ENCODE data around the gene COX19.
"Not testable (repeated sequence)": the region's sequence is repeated elsewhere in the genome, so short reads cannot be mapped to it uniquely, and the experiment has no call there.

Gene COX19

DNA sequence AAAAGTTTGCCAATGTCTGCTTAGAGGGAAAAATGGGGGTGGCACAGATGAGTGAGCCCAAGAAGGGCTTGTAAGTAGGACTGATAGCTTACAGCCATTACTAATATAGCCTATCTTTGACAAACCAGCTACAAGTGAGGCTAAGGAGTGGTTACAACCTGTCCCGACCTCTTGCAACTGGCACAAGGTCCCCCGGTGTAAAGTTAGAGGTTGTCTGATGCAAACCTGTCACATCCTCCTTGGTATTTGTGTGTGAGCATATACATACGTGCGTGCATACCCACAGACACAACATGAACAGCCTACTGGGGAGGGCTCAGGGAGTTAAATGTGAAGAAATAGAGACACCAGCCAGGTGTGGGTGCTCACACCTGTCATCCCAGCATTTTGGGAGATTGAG lies 35.5 kb downstream of the COX19 start:
- DNase-seq: no peak

DNA sequence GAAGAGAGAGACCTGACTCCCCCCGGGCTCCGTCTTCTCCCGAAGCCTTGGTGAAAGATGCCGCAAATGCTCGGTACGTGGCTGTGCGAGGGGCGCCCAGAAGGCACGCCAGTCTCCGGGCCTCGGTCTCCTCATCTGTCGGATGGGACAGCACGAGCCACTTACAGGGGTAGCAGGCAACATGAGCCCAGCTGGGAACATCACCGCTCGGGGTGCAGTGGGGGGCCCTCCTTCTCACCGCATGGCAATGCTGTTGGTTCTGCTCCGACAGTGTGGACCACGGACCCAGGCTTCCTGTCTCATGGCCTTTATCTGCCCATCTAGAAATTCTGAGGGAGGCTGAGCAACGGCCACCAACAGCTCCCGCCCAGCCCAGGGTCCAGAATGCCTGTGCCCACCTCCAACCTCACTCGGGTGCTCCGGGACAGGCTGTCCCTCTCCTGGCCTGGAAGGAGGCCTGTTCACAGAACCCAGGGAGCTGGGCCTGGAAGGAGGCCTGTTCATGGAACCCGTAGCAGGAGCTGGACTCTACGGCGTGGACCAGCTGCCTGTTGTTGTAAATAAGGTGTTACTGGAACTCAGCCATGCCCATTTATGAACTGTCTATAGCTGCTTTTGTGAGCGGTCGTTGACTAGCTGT lies 36.7 kb downstream of the COX19 start:
- no peak for DNase-seq

DNA sequence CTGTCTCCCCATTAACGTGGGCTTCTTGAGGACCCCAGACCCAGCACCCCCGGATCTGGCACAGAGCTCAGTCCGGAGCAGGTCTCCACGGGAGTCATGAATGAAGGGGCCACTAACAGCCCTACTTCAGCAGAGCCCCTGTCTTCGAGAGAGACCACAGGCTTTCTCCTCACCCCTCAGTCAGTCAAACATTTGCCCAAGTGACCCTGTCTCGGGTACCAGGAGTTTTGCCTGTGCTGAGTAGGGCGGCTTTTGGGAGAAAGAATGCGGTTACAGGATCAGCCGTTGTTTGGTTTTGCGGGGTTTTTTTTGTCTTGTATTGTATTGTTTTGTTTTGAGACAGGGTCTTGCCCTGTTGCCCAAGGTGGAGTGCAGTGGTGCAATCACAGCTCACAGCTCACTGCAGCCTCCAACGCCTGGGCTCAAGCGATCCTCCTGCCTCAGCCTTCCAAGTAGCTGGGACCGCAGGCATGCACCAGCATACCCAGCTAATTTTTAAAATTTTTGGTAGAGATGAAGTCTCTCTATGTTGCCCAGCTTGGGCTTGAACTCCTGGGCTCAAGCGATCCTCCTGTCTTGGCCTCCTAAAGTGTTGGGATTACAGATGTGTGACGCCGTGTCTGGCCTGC lies 37.4 kb downstream of the COX19 start:
- no peak for DNase-seq

DNA sequence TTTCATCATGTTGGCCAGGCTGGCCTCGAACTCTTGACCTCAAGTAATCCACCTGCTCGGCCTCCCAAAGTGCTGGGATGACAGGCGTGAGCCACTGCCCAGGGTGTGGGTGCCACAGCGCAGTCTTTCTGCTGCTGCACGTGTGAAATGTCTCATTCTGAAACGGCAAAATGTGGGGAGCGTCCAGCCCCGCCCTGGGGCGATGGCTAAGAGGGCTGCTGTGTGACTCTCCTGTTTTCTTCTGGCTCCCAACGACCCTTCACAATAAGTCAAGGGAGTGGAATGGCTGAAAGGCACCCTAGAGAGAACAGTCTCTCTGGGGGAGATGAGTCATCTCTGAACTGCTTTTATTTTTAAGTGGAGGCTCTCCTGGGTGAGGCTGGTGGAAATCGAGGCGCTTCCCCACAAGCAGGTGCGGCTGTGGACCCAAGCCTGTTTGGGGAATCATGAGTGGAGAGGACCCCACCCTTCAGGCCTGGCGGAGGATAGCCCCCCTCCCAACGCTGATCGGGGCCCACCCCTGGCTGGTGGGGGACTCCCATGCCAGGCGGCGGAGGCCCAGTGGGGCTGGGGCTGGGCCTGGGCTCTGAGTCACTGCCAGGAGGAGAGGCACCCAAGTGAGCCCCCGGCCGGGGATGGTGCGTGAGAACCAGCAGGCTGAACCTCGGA lies 38.8 kb downstream of the COX19 start:
- peak; percentile 53 for DNase-seq

DNA sequence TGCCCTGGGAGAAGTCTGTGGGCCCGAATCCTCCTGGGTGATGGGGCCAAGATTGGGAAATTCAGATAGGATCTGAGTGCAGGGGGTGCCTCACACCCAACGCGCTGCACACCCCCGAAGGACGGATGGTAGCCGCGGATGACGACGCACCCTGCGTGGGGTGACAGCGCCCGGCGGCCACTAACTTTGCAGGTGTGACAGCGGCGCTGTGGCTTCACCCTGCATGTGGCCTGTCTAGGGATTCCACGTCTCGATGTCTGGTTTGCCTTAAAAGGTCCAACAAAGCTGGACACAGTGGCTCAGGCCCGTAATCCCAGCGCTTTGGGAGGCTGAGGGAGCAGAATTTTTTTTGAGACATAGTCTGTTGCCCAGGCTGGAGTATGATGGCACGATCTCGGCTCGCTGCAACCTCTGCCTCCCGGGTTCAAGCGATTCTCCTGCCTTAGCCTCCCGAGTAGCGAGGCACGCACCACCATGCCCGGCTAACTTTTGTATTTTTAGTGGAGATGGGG lies 39.4 kb downstream of the COX19 start:
- no peak for DNase-seq

DNA sequence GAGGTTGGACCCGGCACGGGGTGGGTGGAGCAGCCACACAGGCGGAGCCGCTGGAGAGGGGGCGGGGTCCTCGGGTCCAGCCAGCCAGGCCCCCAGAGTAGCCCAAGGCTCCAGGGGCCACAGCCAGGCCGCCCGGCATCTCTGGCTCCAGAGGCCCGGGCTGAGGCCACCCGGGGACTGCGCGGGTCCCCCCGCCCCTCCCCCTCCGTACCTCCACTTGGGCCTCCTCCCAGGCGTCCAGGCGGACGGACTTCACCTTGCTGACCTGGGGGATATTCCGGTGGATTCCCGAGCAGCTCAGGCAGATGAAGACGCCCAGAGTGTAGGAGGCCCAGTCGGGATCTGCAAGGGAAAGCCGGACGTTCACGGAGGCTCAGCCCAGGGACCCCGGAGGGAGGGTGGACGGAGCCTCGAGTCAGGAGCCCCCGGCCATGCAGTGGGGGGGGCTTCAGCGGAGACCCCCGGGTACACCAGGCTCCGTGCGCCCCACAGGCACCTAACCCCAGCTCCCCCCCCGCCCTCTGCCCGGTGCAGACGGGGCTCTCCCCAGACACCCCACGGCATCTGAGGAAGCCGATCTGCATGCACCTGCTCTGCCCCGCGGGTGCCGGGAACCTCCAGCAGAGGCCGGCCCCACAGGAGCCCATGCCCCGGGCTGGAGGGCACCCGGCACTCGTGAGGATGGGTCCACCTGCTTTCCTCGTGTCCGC lies 40.0 kb downstream of the COX19 start:
- no peak for DNase-seq

DNA sequence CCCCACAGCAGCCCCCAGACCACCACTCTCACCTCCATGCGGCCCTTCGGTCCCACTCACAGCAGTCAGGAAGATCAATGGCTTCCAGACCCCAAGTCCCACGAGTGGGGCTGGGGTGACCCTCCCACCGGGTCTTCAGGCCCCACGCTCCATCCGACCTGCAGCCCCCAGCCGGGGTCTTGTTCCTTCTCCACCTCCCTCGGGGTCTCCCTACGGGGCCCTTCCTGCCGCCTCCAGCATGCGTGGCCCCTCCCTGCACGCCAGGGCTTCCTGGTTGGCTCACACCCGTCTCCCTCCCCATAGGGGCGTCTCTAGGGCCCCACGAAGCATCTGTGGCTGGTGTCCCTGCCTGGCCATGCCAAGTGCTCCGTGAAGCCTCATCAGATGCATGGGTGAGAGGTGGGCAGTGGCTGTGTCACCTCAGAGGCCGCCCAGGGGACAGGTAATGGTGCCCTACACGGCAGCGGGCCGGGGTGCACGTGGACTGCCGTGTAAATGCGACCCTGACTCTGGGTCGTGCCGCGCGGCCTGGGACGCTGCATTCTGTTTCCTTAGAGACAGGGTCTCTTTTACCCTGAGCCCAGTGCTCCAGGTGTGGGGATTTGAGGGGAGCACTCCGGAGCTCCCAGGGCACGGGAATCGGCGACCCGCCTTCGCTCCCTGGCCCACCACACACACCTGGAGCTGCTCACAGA lies 40.7 kb downstream of the COX19 start:
- no peak for DNase-seq

DNA sequence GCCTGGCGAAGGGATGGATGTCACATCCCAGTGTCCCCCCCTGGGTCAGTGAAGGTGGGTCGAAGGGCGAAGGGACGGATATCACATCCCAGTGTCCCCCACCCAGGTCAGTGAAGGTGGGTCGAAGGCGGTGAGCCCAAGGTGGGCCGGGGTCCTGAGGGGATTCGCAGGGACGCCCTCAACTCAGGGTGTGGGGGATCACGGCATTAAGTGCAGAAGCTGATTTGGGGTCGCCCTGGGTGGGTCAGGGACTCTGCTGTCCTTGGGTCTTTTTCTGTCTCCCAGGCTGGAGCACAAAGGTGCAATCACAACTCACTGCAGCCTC lies 42.7 kb downstream of the COX19 start:
- DNase-seq: no peak

DNA sequence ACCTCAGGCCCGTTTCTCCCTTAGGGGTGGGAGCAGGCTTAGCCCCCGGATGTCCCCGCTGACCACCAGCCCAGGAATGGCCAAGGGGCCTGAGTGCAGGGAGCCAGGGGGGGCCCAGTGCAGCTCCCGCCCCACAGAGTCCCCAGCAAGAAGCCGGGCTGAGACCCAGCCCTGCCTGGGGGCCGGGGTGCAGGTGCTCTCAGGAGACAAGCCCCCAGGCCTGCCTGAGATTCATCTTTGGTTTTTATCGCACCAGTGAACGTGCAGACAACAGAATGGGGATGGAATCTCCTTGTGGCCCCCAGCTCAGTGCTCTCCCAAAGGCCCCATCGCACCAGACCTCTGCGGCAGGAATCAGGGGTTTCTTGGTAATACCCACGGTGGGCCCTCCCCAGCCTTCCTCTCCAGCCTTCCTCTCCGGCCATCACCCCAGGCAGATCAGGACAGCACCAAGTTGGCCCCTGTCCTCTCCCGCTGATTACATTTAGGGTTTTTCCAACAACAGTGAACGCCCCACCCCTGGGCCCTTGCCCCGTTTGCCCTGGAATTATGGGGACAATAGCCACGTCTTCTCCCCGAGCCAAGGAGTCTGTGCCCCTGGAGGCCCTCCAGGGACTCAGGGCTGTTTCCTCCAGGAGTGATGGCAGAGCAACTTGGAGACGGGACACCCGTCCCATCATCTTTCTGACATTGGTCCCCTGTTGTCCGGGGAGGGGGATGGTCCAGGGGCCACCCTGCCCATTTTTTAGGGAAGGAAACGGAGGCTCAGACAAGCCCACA lies 43.3 kb downstream of the COX19 start:
- no peak for DNase-seq

DNA sequence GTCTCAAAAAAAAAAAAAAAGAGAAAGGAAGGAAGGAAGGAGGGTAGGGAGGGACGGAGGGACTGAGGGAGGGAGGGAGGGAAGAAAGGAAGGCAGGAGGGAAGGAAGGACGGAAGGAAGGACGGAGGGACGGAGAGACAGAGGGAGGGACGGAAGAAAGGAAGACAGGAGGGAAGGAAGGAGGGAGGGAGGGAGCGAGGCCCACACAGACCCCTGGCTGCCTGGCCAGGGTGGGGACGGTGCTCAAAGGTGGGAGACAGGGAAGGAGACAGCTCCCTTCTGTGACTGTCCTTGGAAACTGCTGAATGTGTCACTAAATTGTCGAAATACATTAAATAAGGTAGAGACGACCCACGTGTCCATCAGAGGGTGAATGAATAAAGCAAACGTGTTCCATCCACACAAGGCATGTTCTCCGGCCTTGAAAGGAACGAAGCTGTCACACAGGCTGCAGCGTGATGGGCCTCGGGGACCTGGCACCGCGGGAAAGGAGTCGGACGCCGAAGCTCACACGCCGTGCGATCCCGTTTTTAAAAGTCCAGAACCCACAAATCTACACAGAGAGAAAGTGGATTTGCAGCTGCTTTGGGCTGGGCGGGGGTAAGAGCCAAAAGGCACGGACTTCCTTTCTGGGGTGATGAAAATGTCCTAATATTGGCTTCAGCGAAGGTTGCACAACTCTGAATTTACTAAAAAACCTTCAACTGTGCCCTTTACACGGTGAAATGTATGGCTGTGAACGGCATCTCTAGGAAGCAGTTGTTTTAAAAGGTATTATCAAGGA lies 44.2 kb downstream of the COX19 start:
- no peak for DNase-seq

DNA sequence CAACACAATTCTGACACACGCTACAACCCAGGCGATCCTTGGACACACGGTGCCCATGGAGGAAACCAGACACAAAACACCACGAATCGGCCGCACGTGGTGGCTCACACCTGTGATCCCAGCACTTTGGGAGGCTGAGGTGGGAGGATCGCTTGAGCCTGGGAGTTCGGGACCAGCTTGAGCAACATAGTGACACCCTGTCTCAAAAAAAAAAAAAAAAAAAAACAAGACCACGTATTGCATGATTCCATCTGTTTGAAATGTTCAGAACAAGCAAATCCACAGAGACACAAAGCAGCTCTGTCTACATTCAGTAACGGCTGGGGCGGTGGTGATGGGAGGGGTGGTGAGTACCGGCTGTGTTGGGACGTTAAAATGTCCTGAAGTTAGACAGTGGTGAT lies 46.0 kb downstream of the COX19 start:
- no peak for DNase-seq

DNA sequence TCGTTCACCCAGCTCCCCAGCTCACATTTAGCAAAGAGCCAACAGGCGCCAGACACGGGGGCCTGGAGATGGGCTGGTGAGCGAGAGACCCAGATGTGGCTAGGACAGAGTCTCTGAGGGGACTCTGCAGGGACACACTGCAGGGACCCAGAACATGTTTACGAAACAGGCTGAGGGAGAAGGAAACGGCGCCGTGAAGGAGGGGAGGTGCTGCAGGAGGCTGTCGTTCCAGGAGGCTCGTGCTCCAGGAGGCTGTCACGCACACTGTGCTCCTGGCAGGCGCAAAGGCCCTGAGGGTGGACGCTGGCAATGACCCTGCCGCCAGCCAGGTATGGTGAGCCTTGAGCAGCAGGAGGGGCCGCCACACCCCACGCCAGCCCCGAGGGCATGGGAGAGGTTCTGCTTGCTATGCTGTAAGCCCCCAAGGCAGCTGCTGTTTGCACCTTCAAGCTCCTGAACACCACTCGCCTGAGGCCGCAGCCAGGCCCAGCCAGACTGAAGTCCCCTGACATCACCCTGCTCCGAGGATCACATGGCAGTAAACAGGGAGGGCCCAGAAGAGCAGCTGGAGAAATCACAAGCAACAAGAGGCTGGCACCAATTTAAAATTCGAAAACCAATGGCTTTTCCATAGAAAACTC lies 48.2 kb downstream of the COX19 start:
- DNase-seq: no peak

DNA sequence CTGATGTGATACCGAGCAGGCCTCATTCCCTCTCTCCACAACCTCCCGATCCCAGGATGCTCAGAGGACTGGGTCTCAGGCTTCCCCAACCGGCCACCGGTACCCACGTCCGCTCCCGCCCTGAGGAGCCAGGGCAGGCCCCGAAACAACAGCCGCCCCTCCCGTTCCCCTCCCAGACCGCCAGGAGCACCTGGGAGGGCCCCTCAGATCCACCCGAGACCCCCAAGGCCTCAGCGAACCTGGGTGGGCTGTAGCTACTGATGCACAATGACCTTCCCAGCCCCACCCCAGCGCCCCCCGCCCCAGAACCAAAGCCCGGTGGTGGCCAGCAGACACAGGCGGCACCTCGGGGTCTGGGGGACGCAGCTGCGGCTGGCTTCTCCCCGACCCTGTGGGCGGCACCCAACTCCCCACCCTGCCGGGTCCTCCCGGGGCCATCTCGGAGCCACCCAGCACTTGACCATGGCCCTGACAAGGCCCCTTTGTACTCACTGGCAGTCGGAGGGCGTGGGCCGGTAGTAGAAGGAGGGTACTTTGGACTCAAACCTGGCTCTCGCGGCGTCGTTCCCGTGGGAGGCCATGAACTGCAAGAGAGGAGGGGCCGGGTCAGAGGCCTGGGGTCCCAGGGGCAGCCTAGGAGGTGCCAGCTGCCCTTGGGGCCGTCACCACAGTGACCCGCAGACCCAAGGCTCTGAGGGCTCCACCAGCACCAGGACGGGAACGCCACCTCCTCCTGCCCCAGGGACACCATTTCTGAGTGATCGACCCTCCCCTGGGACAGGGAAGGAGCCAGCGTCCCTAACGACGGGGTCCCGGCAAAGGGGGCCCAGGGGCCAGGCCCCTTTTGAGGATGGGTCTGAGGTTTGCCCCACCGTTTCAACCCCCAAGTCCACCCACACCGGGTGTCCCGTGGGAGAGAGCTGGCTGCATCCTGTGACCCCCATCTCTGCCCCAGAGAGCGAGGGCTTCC lies 49.0 kb downstream of the COX19 start:
- DNase-seq: no peak

DNA sequence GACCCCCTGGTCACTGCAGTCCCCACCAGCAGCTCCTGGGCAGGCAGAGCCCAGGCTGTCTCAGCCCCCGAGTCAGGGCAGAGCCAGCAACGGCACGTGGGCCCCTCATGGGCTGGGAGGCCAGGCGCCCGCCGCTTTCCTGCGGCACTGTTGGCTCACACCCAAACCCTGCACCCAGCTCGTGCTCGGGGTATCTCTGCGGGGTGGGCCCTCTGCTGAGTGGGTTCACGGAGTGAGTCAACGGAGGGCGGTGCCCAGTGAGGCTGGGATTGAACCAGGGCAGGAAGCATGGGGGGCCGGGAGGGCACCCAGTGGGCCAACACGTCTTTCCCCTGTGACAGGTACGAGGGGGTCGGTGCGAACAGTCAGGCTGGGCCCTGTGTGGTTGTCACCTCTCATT lies 49.7 kb downstream of the COX19 start:
- DNase-seq: no peak

DNA sequence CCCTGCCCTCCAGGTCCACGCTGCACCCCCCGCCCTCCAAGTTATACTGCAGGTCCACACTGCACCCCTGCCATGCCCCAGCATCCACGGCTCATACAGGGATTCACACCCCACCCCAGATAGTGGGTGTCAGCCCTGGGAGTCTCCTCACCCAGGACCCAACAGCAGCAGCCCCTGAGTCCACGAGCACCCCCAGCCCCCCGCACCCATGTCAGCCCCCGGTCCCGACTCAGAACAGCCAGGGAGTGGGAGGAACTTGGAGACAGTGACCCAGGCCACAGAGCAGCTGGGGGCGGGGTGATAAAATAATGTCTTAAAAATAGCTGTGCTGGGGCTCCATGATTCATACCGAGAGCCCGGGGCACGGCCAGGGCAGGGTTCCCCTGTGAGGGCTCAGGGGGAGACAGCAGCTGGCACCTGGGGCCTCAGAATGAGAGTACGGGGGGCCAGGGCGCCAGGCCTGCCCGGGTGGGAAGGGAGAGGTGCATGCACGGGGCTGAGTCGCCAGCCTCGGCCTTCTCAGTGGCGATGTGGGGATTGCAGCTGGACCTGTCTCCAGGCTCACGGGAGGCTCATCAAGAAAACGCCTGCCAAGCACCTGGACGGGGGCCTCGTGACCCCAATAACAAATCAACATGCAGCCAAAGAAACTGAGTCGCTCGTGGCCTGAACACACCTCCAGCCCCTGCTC lies 50.7 kb downstream of the COX19 start:
- DNase-seq: peak; percentile 31

DNA sequence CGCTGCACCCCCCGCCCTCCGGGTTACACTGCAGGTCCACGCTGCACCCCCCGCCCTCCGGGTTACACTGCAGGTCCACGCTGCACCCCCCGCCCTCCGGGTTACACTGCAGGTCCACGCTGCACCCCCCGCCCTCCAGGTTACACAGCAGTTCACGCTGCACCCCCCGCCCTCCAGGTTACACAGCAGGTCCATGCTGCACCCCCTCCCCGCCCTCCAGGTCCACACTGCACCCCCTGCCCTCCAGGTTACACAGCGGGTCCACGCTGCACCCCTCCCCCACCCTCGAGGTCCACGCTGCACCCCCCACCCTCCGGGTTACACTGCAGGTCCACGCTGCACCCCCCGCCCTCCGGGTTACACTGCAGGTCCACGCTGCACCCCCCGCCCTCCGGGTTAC lies 51.3 kb downstream of the COX19 start:
- DNase-seq: not testable (repeated sequence)

DNA sequence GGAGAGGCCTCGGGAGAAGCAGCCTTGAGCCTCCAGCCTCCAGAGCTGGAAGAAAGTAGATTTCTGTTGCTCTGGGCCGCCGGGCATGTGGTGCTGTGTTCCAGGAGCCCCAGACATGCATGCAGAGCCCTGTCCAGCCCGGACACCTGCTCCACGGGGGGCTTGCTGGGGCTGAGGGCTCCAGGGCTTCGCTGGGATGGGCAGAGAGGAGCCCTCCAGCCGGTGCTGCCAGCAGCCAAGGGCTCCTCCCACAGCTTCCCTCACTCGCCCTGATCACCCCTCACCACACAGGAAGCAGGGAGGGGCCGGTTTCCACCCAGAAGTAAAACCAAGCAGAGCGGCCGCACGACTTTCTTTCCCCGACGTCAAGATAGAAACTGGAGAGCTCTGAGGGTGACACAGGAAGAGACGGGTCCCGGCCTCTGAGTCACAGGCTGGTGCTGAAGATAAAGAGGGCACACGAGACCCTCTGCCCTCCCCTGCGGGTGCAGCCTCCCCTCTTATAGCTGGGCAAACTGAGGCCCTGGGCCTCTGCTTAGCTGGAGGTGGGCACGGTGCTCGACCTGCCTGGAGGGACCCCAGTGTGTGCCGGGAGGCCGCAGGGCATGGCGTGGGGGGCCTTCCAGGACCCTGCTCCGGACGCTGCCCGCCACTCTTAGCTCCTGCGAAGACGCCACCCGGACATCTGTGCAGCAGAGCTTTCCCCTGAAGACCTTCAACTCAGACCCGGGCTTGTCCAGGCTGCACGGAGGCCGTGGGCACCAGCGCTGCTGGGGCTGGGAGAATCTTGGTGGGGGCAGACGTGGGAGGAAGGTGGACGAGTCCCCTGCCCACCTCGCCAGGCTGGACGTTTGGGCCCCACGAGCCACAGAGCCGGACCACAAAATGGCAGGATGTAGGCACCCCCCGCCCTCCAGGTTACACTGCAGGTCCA lies 52.0 kb downstream of the COX19 start:
- DNase-seq: peak; percentile 52
